Cerebellar cortex (tissue), 1 donor: ENCODE data around the gene EID1.
"Not testable (repeated sequence)": the region's sequence is repeated elsewhere in the genome, so short reads cannot be mapped to it uniquely, and the experiment has no call there.

Experiments
- DNase-seq: peaks from one replicate; pipeline ENCODE4 v3.0.0-alpha.2; 2015; ENCODE audit warnings: low spot score

Gene EID1

DNA sequence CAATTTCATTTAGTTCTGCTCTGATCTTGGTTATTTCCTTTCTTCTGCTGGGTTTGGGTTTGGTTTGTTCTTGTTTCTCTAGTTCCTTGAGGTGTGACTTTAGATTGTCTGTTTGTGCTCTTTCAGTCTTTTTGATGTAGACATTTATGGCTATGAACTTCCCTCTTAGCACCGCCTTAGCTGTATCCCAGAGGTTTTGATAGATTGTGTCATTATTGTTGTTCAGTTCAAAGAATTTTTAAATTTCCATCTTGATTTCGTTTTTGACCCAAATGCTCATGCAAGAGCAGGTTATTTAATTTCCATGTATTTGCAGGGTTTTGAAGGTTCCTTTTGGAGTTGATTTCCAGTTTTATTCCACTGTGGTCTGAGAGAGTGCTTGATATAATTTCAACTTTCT is 32.6 kb downstream of the EID1 start:
- not testable (repeated sequence) for DNase-seq

DNA sequence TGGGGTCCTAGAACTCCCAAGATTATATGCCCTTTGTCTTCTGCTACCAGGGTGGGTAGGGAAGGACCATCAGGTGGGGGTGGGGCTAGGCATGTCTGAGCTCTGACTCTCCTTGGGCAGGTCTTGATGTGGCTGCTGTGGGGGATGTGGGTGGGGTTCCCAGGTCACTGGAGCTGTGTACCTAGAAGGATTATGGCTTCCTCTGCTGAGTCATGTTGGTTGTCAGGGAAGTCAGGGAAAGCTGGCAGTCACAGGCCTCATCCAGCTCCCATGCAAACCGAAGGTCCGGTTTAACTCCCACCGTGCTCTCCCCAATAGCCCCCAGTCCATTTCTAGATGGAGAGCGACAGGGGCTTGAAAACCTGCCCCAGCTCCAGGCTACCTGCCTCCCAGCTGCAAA is 35.2 kb downstream of the EID1 start:
- DNase-seq, result no peak

DNA sequence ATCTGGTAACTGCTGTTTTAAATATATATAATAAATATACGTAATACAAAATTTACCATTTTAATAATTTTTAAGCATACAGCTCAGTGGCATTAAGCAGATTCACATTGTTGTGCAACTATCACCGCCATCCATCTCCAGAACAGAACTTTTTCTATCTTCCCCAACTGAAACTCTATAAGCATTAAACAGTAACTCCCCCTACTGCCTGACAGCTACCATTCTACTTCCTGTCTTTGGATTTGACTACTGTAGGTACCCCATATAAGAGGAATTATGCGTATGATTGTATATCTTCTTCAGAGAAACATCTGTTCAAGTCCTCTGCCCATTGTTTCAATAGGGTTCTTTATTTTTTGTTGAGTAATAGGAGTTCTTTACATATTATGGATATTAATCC is 36.8 kb downstream of the EID1 start:
- no peak for DNase-seq

DNA sequence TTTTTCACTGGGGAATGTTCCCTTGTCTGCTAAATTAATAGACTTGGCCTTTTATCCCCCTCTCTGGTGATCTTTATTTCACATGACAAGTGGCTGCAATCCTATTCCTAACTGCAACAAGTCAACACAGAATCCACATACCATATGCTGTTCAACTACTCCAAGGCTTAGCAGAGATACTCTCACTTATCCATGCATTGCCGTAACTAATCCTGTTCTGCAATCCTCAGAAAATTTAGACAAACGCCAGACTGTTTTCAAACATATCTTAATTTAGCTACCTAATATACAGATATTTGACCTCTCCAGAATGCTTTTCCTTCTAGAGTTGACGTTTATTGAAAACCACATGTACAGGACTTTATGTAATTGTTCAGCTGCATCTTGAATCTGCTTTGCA is 37.9 kb downstream of the EID1 start:
- DNase-seq, result no peak

DNA sequence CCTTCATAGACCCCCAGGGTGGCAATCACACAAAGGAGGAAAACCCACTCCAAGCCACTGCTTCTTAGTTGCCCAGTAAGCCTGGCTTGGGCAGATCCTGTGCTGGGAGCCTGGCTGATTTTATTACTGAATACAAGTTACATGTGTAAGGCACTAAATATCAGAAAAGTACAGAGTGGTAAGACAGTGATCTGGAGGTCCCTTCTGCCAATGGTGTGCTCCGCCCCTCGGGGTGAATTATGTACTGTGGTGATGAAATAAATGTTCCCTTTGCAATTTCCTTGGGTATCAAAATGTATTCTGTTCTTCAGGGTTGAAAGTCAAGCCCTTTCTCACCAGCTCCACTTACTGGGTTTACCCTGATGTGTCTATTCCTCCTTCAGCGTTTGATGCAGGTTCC is 38.8 kb downstream of the EID1 start:
- DNase-seq, result no peak

DNA sequence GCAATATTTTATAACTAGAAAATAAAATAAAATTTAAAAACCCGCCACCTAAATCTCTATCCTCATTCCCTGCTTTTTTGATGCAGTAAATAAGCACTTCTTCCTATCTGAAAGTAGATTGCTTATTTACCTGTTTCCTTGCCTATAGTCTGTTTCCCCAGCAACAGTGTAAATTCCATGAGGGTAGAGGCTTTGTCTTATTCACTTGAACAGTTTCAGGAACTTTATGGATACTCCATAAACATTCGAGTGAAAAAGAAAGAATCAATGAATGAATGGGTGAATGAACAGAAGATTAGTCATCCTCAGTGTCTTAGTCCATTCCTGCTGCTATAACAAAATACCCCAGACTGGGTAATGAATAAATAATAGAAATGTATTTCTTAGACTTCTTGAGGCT is 44.1 kb downstream of the EID1 start:
- DNase-seq, result no peak

DNA sequence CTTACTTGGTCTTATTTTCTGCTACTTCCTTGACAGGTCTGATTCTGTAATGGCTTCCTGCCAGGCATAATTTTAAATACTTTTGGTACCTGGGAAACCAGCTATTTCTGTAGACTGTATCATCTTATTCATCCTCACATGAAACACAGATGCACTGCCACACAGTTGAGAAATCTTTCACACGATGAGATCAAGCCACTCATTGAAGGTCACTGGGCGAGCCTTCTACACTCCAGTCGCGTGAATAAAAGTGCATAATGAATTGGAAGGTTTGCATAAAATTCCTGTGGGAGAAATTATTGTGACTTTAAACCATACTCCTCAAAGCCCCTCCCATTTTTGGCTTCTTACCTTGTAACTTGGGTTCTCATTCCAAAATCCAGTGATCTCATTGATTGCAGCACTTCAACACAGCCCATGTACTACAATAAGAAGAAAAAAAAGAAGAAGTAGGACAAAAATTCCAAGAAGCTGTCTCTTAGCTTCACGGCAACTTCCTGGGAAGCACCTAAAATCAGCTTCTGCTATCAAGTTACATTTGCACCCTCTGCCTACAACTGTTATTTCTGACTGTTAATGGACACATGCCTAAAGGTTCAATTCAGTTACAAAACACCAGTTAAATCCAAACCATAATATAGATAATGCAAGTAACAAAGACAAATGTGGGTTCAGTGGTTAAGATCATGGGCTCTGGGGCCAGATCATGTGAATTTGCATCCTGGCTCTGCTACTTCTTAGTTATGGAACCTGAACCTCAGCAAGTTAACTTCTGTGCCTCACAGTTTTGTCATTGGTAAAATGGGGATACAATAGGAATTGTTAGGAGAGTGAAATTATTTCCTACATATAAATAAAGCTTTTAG is 46.8 kb downstream of the EID1 start:
- no peak for DNase-seq

DNA sequence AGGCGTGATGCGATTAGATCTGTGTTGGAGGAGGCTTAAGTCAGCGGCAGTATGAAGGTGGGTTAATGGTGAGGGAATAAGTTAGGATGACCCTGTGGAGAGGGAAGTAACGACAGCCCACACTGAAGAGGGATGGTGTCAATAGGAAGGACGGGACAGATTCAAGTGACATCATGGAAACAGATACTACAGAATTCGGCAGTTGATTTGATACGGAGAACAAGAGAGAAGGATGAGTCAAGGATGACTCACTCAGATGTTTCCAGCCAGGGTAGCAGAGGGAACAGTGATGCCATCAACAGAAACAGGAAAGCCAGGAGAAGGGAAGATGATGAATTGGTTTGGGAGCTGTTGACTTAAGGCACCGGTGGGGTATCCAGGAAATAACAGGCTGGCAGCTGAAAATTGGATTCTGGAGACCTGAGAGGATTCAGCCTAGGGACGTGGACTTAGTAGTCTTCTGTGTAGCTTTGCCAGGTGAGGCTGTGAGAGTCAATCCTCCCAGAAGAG is 47.8 kb downstream of the EID1 start:
- DNase-seq, result no peak

DNA sequence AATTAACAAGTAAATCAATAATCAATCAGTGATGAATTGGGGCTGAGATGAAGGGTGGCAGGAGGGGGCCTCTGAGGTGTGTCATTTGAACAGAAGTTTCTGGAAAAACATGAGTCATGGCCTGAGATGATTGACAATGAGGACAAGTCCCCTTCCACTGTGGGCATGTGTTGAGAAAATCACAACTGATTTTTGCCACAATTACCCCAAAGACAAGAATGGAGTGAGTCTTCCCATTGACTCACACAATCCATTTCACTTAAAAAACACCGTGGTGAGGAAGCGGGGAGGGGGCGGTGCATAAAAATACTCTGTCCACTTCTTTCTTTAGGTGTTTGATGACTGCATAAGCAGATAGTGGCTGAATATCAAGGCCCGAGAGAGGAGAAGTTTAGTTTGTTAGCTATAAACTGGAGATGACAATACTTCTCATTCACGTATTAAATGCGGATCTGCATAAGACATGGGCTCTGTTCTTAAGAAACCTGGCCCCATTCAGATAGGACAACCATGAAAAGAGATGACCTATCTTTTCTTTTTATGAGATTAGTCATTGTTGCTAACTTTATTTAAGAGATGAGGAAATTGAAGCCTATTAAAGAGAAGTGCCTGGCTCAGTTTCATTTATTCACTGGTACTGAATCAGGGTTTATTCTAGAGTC is 51.1 kb downstream of the EID1 start:
- no peak for DNase-seq

DNA sequence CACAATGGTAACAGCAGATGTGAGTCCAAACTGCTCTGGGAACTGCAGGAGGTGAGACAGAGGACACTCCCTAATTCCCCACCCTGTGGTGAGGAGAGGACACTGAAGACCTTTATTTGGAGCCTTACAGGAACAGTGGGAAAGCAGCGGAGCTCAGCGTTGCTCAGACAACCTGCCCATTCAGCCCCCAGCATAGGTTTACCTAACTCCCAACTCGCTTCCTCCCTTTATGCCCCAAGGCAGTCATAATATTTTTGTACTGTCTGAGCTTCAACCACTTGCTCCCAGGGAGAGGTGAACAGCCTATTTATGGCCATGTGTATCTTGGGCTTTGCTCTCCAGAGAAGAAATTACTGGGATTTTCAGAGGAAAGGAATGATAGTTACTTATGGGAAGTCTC is 51.7 kb downstream of the EID1 start:
- DNase-seq, result no peak
